B cell (primary cell): ENCODE data around the gene PHF8.

Experiments used
- EZH2 ChIP-seq: IDR thresholded peaks from 2 replicates; pipeline ENCODE4 v1.6.1; 2012; ENCODE audit warnings: borderline replicate concordance, low read depth, mild to moderate bottlenecking, moderate library complexity, low read length; ENCODE audit not compliant: insufficient read depth, poor library complexity, severe bottlenecking
- TF ChIP-seq, protein P1 (sequence below): fragments of 200-600 bp; IDR thresholded peaks from one replicate; pipeline ENCODE4 v1.8.0; 2022; ENCODE audit warnings: antibody characterized with exemption, mild to moderate bottlenecking

GRCh38 chrX:53974529-53974928, 69.7 kb downstream of the PHF8 start:
- TF ChIP-seq, protein P1, sequence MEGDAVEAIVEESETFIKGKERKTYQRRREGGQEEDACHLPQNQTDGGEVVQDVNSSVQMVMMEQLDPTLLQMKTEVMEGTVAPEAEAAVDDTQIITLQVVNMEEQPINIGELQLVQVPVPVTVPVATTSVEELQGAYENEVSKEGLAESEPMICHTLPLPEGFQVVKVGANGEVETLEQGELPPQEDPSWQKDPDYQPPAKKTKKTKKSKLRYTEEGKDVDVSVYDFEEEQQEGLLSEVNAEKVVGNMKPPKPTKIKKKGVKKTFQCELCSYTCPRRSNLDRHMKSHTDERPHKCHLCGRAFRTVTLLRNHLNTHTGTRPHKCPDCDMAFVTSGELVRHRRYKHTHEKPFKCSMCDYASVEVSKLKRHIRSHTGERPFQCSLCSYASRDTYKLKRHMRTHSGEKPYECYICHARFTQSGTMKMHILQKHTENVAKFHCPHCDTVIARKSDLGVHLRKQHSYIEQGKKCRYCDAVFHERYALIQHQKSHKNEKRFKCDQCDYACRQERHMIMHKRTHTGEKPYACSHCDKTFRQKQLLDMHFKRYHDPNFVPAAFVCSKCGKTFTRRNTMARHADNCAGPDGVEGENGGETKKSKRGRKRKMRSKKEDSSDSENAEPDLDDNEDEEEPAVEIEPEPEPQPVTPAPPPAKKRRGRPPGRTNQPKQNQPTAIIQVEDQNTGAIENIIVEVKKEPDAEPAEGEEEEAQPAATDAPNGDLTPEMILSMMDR: no peak
- no peak for TF ChIP-seq EZH2
